ENCODE results near the gene FSIP1. TPM values are rescaled to one million over a fixed set of nuclear protein-coding genes. Genes with fewer than 3 reads are reported as not detected.

Gene FSIP1
- total RNA-seq, 2 experiments from 2014 or later, result 0.22 to 0.34 TPM

DNA sequence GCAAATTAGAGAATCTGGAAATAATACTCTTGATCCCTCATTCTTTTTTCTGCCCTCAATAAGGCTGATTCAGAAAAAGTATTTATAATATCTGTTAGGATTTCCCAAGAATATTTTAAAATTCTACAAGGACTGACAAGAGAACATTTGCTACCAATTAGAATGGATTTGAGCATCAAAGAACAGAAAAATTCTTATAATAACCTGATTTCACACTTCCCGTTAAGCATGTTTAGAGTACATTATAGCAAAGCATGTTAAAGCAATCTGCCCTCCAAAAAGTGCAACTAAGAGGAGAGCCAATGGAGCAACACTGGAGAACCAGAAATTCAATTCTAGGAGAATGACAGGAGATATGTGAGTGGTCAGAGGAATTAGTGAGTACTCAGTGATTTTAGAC is 144.6 kb downstream of the FSIP1 start:
- H3K27ac Mint-ChIP-seq, result no peak overlapping the region
- H3K4me1 ChIP-seq (ENCODE audit: insufficient read depth, low read length), result peaks cover 5% of the 10 kb centered on the region

DNA sequence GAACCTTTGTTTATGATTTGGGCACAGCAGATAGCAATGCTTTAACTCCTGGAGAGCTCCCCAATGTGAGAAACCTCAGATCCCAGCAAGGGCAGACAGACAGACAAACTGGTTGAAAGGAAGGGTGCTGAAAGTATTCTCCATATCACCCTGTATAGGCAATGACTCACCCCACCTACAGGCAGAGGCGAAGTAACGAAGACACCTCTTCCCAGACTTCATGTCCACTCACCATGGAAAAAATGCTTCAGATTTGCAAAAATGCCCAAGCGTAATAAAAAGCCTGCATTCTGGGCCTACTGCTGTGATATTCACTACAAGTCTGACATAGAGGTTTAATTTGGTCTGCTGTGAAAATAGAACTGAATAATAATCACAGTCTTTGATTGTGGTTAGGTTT is 151.3 kb downstream of the FSIP1 start:
- H3K27me3 Mint-ChIP-seq, result no peaks in the 10 kb centered on the region
- Histone ChIP-seq H3K36me3 (ENCODE audit: insufficient read depth, low read length) (no peaks in the 10 kb centered on the region), H3K4me1 (ENCODE audit: insufficient read depth, low read length) (peaks cover 51% of the 10 kb centered on the region), H3K4me3 (ENCODE audit: low read length) (no peak overlapping the region), H3K27me3 (ENCODE audit: control insufficient read depth in 1 of 2, insufficient read depth in 2 of 2, low read length in 2 of 2) (no peaks in the 10 kb centered on the region), H3K9me3 (ENCODE audit: control insufficient read depth in 1 of 2, insufficient read depth in 1 of 2, low read length in 2 of 2) (no peaks in the 10 kb centered on the region), H3K27ac (ENCODE audit: low read depth in 1 of 2, low read length in 2 of 2) (no peak overlapping the region)
- peaks cover 37% of the 10 kb centered on the region for H3K4me1 Mint-ChIP-seq (ENCODE audit: low read depth)
- no peaks in the 10 kb centered on the region for H3K9me3 Mint-ChIP-seq
- intact Hi-C loops (cut with DNase I, micrococcal nuclease), result no loop called here
- H3K36me3 Mint-ChIP-seq (ENCODE audit: low read depth), result no peaks in the 10 kb centered on the region
- ATAC-seq (ENCODE audit: poor library complexity), result no peak
- TF ChIP-seq, protein P1, sequence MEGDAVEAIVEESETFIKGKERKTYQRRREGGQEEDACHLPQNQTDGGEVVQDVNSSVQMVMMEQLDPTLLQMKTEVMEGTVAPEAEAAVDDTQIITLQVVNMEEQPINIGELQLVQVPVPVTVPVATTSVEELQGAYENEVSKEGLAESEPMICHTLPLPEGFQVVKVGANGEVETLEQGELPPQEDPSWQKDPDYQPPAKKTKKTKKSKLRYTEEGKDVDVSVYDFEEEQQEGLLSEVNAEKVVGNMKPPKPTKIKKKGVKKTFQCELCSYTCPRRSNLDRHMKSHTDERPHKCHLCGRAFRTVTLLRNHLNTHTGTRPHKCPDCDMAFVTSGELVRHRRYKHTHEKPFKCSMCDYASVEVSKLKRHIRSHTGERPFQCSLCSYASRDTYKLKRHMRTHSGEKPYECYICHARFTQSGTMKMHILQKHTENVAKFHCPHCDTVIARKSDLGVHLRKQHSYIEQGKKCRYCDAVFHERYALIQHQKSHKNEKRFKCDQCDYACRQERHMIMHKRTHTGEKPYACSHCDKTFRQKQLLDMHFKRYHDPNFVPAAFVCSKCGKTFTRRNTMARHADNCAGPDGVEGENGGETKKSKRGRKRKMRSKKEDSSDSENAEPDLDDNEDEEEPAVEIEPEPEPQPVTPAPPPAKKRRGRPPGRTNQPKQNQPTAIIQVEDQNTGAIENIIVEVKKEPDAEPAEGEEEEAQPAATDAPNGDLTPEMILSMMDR (IDR thresholded peaks at IDR 0.05), result no peak
- ChIA-PET CTCF (interaction anchor here (0.6 kb wide), 1 partner anchor 1272 kb away, joined by 3 read pairs; no protein-coding TSS in a partner anchor), POLR2A (no interaction called here)
- peak in 1 of 14 experiments; percentile 15 for DNase-seq
- no peak overlapping the region for H3K4me3 Mint-ChIP-seq
- no peak overlapping the region for H3K27ac Mint-ChIP-seq

More for the DNA sequence above, 144.6 kb downstream of the FSIP1 start:
- Histone ChIP-seq H3K4me3 (ENCODE audit: low read length) (no peak overlapping the region), H3K36me3 (ENCODE audit: insufficient read depth, low read length) (no peaks in the 10 kb centered on the region), H3K9me3 (ENCODE audit: control insufficient read depth in 1 of 2, insufficient read depth in 1 of 2, low read length in 2 of 2) (no peaks in the 10 kb centered on the region), H3K27me3 (ENCODE audit: control insufficient read depth in 1 of 2, insufficient read depth in 2 of 2, low read length in 2 of 2) (no peaks in the 10 kb centered on the region), H3K27ac (ENCODE audit: low read depth in 1 of 2, low read length in 2 of 2) (no peak overlapping the region)
- DNase-seq (no peak), ATAC-seq (ENCODE audit: poor library complexity) (no peak)
- H3K4me3 Mint-ChIP-seq, result no peak overlapping the region
- TF ChIP-seq, protein P1 (IDR thresholded peaks at IDR 0.05), result no peak
- POLR2A ChIA-PET, result no interaction called here
- CTCF ChIA-PET, result no interaction called here
- H3K27me3 Mint-ChIP-seq, result peaks cover 9% of the 10 kb centered on the region
- no peaks in the 10 kb centered on the region for H3K36me3 Mint-ChIP-seq (ENCODE audit: low read depth)
- no peaks in the 10 kb centered on the region for H3K9me3 Mint-ChIP-seq
- peaks cover 5% of the 10 kb centered on the region for H3K4me1 Mint-ChIP-seq (ENCODE audit: low read depth)
- intact Hi-C loops (cut with DNase I, micrococcal nuclease), result no loop called here

DNA sequence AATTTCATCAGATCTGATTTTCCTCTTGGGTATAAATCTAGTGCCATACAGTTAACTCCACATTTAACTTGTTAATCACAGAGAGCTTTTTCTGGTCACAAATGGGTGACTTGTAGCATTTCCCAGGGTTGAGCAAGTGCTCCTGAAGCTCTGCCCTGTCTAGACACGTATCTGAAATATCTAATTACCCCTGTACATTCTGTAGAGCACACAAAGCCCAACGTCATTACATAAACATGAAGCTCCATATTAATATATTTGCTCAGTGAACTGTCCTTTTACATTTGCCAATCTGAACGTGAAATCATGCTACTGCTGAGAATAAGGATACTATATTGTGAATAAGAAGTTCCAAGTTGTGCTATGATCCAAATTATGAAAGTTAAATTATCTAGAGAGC is 152.7 kb downstream of the FSIP1 start:
- H3K27me3 ChIP-seq (ENCODE audit: control insufficient read depth in 1 of 2, insufficient read depth in 2 of 2, low read length in 2 of 2), result no peaks in the 10 kb centered on the region
- Mint-ChIP-seq H3K27me3 (no peaks in the 10 kb centered on the region), H3K27ac (peak overlapping the region; percentile 74), H3K4me3 (no peak overlapping the region), H3K36me3 (ENCODE audit: low read depth) (no peaks in the 10 kb centered on the region), H3K4me1 (ENCODE audit: low read depth) (peaks cover 51% of the 10 kb centered on the region), H3K9me3 (no peaks in the 10 kb centered on the region)
- peaks cover 66% of the 10 kb centered on the region for H3K4me1 ChIP-seq (ENCODE audit: insufficient read depth, low read length)
- TF ChIP-seq, protein P1 (IDR thresholded peaks at IDR 0.05), result no peak
- ATAC-seq (ENCODE audit: poor library complexity), result no peak
- H3K4me3 ChIP-seq (ENCODE audit: low read length), result no peak overlapping the region
- ChIA-PET POLR2A (interaction anchor here (0.6 to 1.5 kb wide), 3 partner anchors 12 to 56 kb away, joined by 3 to 6 read pairs (median 3); no protein-coding TSS in a partner anchor), CTCF (interaction anchor here (0.7 to 1.8 kb wide), 5 partner anchors 11 to 127 kb away, joined by 3 to 9 read pairs (median 4); no protein-coding TSS in a partner anchor)
- peak in 1 of 14 experiments; percentile 18 for DNase-seq
- H3K27ac ChIP-seq (ENCODE audit: low read depth in 1 of 2, low read length in 2 of 2), result peak overlapping the region; percentile 18 to 73
- intact Hi-C loops (cut with DNase I, micrococcal nuclease), result no loop called here
- H3K9me3 ChIP-seq (ENCODE audit: control insufficient read depth in 1 of 2, insufficient read depth in 1 of 2, low read length in 2 of 2), result no peaks in the 10 kb centered on the region
- no peaks in the 10 kb centered on the region for H3K36me3 ChIP-seq (ENCODE audit: insufficient read depth, low read length)

All from CD4-positive, alpha-beta T cell (primary cell).